HG03280 (cell line): ENCODE measurements around the gene CFAP299.

Source experiments
- ATAC-seq: cut with Tn5 transposase; IDR thresholded peaks from one replicate; pipeline ENCODE4 v1.9.1; 2021; ENCODE audit warnings: mild to moderate bottlenecking, moderate library complexity; ENCODE audit not compliant: unreplicated experiment

CFAP299 gene

DNA sequence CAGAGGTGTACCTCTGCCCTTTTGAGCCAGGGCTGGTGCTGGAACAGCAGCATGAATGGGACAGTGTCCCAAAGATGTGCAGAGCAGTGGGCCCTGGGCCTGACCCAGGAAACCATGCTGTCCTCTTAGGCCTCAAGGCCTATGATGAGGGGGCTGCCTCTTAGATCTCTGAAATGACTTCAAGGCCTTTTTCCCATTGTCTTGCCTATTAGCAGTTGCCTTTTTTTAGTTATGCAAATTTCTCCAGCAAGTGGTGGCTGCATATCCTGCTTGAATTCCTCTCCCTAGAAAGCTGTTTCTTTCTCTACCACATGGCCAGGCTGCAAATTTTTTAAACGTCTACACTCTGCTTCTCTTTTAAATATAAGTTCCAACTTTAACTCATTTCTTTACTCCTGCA, 160.3 kb downstream of the CFAP299 start:
- no peak for ATAC-seq

DNA sequence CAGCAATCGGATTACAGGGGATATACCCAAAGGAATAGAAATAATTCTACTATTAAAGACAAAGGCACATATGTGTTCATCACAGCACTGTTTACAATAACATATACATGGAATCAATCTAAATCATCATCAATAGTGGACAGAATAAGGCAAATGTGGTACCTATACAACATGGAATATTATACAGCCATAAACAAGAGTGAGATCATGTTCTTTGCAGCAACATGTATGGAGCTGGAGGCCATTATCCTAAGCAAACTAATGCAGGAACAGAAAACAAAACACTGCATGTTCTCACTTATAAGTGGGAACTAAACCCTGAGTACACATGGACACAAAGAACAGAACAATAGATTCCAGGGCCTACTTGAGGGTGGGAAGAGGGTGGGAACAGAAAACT, 163.2 kb downstream of the CFAP299 start:
- no peak for ATAC-seq

DNA sequence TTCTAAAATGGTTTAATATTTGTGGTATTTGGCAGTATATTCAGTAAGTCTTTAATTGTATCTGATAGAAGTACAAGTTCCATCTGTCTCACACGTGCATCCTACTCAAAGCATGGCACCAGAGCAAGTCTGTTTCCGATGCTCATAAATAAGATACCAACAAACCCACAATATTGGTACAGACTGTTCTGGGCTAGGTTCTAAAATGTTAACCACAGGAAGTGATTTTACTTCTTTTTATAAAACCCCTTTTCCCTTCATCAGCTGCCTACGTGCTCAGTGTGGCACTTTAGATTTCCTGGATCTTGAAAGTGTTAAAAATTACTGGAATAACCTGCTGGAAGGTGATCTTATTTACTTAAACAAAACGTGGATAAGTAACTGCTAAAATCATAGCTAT, 165.1 kb downstream of the CFAP299 start:
- ATAC-seq: no peak

DNA sequence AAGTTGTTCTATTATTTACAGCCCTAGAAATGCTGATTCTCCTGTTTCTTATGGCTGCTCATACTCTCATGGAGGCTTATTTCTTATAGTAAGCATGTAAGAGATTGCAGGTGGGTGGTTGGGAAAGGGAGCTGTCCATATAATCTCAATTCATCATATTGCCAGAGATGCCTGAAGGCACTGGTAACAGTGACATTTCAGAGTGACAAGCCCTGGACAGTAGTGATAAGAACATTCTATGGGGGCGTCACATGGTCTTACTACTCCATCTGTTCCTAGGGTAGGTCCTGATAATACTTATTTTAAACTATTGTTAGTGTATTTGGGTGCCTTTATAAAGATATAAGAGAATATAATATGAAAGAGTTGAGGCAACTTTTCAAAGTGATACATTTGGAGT, 171.5 kb downstream of the CFAP299 start:
- ATAC-seq: no peak

DNA sequence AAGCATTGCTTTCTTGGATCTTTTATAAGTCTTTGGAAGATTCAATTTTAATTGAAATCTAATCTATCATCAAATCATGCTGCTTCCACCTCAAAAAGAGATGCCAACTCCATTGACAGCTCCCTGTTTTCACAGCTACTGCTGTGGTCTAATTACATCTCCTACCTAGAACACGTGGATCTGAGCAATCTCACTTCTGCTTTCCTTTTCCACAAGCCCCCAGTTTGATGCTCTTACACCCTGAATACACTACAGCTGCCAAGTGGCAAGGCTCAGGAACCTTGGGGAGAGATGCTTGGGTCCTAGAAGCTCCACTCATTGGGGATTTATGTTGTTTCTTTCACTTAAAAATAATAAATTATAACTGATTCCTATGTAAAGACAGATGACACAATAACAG, 172.0 kb downstream of the CFAP299 start:
- no peak for ATAC-seq

DNA sequence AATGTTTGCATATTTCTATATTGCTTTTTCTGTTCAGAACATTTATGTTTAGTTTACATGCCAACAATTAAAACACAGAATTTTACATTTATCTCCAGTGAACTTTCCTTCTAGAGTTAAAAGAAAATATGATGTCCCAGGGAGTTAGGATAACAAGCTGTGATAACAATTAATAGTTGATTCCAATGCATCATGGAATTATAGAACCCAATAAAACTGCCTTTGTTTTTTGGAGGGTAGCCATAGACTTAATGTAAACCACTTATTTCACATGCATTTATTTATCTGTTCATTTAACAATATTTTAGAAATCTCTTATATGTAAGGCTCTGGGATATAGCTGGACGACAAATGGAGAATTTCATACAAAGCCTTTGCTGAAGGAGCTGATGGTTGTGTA, 180.0 kb downstream of the CFAP299 start:
- ATAC-seq: no peak

DNA sequence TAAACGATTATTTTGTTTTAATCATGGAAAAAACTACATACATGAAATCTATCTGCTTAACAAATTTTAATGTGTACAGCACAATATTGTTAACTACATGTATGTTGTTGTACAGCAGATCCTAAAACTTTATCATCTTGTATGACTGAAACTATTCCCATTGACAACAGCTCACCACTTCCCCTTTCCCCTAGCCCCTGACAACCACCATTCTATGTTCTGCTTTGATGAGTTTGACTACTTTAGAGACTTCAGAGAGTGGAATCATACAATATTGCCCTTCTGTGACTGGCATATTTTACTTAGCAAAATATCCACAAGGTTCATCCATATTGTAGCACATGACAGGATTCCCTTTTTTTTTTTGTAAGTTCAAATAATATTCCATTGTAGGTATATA, 185.9 kb downstream of the CFAP299 start:
- ATAC-seq: no peak

DNA sequence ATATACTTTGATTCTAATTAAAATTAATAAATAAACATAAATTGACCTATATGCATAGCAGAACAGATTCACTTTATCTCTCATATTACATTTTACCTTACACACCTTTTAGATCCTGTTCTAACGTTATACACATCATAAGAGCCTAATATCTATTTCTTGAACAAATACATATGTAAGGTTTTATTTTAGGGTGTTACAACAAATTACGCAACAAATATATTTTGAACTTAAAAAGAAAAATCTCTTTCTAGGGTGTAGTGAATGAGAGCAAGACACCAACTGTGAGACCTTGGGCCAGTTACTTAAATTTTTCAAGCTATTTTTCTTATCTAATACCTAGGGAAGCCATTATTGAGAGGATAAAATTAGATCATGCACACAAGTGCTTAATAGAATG, 191.2 kb downstream of the CFAP299 start:
- no peak for ATAC-seq

DNA sequence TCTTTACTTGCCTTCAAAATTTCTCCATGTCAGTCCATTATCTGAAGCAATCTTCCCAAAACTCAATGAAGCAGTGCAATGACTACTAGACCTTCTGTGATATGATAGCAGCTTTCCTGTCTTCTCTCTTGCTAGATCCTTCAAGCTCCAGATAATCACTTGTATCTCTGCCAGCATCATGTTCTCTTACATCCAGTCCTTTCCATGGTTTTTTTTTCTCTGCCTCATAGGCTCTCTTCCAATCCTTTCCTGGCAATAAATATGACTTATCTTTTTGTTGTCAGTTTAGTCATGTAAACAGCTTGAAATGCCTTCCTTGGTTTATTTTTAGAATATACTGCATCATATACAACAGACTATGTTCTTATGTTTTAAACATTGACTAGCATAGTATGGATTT, 193.5 kb downstream of the CFAP299 start:
- no peak for ATAC-seq

DNA sequence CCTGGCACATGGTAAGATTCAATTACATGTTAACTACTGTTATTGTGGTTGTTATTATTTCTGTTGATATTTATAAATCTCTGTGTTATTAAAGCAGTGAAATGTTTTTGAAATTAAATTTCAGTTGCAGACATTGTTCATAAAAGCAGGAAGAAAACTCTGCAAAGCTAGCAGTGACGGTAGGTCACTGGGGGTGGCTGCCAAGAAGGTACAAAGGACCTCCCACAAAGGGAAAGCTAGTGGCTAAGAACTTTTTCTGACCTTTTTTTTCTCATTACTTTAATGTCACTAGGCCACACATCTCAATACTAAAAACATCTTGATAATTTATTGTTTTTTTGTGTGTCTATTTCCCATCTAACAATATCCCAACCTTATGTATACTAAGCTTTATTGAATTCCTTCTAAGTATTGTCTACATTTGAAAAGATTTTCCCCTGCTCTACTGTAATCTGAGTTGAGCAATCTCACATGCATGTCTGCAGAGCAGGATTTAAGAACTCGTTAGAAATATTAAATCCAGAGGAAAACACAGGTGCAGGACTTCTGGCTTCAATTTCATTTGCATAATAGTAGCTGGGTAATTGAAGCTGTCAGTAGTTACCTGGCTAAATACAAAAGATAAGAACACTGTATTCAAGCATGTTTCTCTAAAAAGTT, 197.3 kb downstream of the CFAP299 start:
- no peak for ATAC-seq

DNA sequence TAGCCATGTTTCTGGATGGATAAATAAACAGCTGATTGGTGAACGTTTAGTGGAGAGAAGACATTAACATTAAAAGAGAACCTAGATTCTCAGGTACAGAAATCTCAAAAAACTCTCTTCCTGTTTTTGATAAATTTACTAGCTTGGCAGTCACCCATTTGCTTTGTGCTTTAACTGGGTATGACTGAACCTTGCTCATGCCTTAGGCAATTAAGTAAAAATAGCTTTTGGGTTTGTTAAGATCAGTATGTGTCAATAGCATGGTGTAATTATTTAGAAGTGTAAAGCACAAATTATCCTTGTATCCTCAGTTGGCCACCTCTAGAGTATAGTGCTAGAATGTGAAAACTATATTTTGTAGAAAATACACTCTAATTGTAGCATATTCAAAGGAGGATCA, 200.0 kb downstream of the CFAP299 start:
- ATAC-seq: no peak

DNA sequence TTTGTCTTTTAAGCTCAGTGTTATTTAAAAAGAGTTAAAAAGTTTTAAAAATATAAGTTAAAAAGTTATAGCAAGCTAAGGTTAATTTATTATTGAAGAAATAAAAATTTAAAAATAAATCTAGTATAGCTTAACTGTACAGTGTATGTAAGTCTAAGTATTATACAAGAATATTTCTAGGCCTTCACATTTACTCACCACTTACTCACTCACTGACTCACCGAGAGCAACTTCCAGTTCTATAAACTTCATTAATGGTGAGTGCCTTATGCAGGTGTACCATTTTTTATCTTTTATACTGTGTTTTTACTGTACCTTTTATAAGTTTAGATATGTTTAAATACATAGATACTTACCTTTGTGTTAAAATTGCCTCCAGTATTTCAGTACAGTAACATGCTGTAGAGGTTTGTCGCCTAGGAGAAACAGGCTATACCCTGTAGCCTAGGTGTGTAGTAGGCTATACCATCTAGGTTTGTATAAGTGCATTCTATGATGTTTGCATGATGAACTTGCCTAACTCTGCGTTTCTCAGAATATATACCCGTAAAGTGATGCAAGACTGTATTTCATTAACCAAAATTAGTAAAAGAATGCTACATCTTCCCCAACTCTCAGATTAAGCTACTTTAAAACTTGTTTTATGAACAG, 202.9 kb downstream of the CFAP299 start:
- no peak for ATAC-seq

DNA sequence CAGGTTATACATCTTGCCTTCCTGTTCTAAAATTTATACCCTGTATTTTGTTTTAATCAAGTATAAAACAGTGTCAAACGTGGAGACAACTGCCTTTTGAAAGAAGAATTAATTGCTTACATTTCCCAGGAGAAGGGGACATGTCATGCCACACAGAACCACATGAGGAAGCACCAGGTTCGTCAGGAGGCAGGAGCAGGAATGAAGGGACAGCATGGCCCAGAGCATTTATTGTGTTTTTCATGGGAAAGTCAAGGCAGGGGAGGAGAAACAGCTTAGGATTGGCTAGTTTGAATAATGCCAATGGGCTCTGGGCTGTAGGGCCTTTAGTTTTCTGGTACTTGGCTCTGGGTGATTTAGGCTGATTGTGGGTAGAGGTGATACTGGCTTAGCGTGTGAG, 203.7 kb downstream of the CFAP299 start:
- ATAC-seq: no peak

DNA sequence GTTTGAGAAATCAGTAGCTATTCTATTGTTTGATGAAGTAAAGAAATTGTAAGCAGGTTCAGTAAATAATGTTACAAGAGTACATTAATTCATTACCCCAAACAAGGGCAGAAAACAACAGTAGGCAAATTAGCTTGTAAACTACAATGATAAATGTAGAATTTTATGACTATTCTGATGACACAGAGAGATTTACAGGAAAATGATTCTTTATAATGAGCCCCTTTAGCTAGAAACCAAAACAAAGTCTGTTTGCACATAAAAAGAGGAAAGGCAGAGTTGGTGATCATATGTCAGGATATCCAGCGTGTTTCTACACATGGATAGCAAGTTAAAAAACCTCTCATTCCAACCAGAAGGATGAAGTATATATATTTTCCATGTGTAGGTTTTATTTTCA, 204.8 kb downstream of the CFAP299 start:
- no peak for ATAC-seq

DNA sequence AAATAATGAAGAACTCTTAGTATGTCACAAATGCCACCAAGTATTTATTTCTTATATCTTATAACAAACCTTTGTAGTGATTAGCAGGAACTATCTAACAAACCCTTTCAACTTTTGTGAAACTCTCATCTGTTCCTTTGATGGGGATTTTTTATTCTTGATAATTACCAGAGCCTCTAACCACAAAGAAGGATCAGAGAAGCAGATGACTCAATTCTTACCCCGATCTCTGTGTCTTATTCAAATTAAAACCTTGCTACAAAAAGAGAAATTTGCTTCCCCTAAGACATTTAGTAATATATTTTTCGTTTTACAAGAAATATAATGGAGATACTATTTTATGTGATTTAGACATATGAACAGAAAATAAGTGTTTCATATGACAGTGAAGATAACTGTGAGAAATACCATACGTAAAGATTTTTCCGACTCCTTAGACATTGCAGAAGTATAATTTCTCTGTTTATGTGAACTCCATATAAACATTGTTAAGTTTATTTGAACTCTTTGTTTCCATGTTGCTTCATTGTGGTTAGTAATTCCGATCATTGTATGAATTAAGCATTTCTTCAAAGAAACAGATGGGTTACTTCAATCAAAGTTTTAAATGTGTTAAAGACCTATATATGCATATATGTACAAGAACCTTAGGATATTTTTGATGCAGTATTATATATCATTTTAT, 205.4 kb downstream of the CFAP299 start:
- ATAC-seq: peak; percentile 59

DNA sequence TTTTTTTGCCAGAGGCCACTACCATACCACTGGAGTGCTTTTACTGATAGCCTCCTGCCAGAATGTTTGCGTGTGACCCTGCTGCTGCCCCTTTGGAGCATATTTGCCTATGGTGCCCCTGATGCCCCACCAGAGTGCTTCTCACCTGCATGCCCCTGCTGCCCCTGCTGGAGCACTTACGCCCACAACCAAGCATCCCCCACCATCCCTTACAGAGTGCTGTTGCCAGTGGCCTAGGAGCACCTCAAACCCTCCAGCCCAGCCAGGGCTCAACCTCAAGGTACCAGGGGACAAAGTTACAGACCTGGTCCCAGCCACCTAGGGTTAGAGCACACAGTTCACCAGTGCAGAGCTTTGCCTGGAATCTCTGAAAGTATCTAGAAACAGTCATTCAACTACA, 207.2 kb downstream of the CFAP299 start:
- no peak for ATAC-seq

DNA sequence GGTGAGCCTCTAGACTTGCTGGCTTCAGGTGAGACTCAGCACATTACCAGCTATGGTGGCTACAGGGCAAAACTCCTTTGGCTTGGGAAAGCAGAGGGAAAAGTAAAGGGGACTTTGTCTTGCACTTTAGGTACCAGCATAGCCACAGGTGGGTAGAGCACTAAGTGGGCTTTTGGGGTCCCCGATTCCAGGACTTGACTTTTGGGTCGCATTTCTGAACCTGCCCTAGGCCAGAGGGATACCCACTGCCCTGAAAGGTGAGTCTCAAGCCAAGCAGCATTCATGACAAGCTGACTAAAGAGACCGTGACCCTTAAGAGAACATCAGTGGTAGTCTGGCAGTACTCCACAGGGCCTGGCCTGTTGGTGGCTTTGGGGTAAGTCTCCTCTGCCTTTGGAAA, 224.8 kb downstream of the CFAP299 start:
- no peak for ATAC-seq

DNA sequence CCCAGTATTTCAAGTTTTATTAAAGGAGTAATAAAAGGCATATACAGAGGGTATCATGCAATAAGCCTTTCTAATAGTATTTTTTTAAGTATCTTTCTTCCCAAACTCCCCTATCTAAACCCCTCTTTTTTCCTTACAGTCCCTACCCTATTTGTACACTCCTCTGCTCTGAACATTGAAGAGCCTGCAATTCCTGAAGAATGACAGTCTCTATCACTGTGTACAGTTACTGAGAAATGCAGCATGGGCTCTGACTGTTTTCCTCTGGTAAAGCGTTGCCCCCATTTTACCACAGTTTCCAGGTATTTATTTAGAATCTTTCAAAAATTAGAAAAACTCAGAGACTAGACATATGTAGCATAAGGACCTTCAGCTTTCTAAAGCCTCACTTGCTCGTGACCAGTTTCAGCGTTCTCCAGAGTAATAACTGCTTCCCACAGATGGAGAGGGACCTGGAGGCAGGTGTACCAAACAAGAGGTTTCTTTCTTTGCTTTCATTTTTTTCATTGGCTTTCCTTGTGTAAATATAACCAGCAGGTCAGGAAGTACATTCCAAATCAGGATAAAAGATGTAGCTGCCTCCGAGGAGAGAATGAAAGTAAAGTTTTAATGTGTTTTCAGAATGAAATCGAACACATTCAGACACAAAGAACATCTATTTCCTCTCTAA, 230.8 kb downstream of the CFAP299 start:
- ATAC-seq: no peak

DNA sequence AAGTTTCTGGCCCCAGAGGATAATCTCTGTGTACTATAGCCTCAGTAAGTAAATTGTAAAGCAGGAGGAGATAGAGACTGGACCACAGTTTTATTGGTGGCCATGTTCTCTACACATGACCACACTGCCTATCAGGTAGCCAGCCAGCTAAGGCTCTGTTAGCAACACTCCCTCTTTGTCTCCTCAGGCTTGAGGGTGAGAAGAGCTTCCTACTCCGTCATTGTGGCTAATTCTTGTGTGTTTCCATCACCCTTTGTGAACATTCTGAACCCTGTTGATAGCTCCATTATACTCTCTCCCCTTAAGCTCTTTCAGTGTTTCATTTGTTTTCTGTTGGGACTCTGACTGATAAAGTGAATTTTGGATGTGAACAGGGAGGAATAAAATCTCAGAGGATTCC, 233.4 kb downstream of the CFAP299 start:
- ATAC-seq: no peak

DNA sequence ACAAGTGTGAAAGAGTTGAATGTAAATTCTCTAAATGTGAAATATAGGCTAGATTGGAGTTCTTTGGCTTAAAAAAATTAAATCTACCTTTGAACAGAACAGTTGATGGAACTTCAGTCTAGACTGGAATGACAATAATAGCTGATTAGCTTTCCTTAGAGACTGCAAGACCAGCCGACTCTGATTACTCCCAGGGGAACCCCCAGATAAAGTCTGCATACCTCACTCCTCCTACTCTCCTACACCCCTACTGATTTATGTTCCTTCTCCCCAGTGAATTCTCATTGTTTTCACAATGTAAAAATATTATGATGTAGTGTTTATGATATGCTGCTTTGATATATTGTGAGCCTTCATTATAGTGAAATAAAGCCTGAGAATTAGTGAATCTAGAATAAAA, 241.3 kb downstream of the CFAP299 start:
- ATAC-seq: no peak

DNA sequence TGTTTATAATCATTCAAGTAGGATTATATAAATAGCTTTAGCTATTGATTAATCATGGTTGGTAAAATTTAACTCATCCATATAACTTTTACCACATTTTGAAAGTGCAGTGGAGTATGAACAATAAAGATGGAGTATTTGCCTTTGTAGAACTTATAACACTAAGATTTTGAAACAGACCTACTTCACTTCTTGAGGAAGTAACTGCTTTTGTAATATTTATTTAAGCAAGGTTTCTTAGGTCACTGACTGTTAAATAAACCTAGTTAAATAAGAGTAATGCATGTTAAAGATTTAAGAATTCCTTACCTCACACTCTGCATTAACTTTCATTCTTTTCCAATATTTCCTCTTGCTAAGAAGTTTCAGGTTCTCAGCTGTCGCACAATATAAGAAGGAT, 242.5 kb downstream of the CFAP299 start:
- ATAC-seq: no peak

DNA sequence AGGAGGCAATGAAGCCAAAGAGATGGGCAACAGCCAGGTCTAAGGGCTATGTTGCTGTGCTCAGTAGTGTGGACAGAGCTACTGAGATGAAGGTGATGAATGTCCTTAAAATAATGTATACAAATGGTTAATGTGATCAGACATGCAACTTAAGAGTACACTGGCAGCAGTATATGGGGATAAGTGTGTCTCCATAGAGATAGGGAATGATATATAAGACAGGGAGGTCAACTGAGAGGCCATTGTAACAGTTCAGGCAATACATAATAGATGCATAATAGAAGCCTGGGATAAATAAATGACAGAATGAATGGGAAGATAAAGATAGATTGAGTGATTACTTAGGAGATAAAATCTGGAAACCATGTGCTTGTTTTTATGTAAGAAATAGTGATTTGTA, 250.0 kb downstream of the CFAP299 start:
- no peak for ATAC-seq
